GM21515 (cell line): ENCODE data around the gene CLDN19.

Experiments
- ATAC-seq: cut with Tn5 transposase; IDR thresholded peaks from one replicate; pipeline ENCODE4 v1.9.1; 2021; ENCODE audit not compliant: unreplicated experiment

Gene CLDN19, protein sequence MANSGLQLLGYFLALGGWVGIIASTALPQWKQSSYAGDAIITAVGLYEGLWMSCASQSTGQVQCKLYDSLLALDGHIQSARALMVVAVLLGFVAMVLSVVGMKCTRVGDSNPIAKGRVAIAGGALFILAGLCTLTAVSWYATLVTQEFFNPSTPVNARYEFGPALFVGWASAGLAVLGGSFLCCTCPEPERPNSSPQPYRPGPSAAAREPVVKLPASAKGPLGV

GRCh38 chr1:42739753-42740700 is at the start of gene CLDN19:
Gene CLDN19, minus strand, starts transcription at chr1:42740236. Its CDS starts 173 bp downstream, at chr1:42740063.
- no peak for ATAC-seq

GRCh38 chr1:42788021-42788420 is 48.0 kb upstream of the CLDN19 start:
- no peak for ATAC-seq

GRCh38 chr1:42786097-42786496 is 46.1 kb upstream of the CLDN19 start:
- no peak for ATAC-seq

DNA sequence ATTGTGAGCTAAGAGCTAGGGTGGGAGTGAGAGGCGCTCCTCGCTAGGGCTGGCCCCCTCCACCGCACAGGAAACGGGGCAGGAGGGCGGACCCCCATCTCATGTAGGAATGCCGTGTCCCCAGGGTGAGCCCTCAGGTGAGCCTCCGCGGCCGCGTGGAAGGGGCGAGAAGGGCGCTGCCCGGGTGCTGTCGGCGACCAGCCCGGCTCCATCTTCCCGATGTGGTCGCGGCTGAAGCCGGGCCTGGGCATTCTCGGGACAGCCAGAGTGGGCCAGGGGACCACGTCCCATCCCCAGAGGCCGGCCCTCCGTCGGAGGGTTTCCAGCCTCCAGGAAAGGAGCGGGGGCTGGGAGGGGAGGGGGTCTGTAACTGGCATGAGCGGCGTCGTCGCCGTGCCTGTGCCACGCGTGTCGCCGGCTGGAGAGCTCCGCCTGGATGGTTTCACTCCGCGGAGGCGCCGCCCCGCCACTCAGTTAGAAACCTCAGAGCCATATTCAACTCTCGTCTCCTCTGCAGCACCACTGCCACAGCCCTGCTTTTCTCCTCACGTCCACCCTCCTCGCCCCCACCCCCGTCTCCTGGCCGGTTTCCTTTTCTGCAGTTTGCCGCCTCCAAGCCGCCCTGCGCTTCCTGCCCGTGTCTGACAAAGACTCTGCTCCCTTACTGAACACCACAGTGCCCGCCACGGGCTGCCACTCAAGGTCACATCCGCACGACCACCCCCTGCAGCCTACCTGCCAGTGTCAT is 45.1 kb upstream of the CLDN19 start, which contains the start of gene TMEM269:
Gene TMEM269 (plus strand): TSS at position 46 of the 748 bp plus-strand sequence. CDS start 4,903 bp downstream, outside the sequence.
- no peak for ATAC-seq

GRCh38 chr1:42784547-42784945 is 44.5 kb upstream of the CLDN19 start:
- no peak for ATAC-seq

GRCh38 chr1:42783092-42783491 is 43.1 kb upstream of the CLDN19 start:
- ATAC-seq = no peak

- ATAC-seq = no peak
Measured at GRCh38 chr1:42780176-42780575, 40.1 kb upstream of the CLDN19 start.

DNA sequence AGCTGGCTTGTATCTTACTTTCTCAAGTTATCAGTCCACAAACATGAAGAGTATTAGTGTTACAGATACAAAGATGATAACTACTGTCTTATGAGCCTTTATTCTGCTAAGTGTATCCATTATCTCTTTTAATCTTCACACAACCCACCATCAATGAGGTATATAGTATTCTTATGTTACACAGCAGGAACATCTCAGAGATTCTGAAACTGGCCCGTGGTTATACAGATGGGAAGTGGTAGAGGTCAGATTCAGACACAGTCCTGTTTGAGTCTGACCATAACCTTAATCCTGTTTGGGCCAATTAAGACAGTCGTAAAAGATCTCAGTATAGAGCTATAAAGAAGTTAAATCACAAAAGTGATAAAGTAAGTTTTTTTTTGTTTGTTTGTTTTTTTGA is 39.7 kb upstream of the CLDN19 start:
- ATAC-seq = no peak

DNA sequence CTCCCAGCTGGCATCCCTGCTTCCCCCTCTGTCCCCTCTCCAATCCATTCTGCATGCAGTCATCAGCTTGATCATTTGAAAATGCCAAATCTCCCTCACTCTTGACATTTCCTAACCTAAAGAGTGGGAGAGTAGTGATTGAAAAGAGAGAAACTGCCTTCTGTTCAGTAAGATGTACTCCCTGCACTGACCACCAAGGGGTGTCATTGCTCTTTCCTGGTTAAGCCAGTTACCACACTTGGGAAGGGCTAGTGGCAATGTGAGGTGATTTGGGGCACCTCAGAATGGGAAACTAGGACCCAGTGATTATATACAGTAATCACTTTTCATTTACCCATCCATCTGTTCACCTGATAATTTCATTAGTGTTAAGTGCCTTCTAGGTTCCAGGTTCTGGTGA is 37.8 kb upstream of the CLDN19 start:
- ATAC-seq = no peak

- no peak for ATAC-seq
Measured at GRCh38 chr1:42776502-42776901, 36.5 kb upstream of the CLDN19 start.

DNA sequence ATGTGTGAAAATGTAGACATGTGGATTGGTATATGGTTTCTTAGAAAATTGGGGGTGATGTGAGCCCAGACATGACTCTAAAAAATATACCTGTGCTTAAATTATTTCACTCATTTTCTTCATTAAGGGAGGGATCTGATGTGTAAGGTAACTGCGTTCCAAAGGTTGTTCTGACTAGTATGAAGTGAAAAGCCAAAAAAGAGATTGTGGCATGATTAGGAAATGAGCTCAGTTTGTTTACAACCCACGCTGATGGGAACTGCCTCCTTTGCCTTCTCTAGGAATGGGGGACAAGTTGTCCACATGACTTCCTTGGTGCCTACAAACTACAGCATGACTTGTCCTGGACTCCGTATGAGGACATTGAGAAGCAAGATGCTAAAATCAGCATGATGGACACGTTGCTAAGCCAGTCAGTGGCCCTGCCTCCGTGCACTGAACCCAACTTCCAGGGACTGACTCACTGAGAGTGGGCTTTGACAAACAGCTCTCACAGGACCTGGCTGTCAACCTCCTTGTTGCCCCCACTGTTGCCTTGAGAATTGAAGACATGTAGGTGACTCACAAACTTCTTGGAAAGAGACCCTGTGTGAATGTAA is 35.0 kb upstream of the CLDN19 start:
- no peak for ATAC-seq

DNA sequence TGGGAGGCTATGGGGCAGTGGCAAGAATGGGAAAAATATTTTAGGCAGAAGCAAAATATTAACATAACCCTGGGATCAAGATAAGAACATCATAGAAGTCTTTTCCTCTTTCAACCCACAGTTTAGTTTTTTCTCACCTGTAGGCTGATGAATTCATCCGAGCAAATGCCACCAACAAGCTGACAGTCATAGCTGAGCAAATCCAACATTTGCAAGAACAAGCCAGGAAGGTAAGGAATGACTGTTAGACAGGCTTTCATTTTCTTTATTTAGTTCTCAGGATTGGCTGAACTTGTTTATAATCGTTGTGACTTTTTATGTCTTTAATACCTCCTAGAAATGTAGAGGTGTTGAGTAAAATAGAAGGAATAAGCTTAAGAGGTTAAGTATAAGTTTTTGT is 33.4 kb upstream of the CLDN19 start:
- ATAC-seq = no peak

- ATAC-seq = no peak
Measured at GRCh38 chr1:42769811-42770210, 29.8 kb upstream of the CLDN19 start.

- no peak for ATAC-seq
Measured at GRCh38 chr1:42768172-42768571, 28.1 kb upstream of the CLDN19 start.

DNA sequence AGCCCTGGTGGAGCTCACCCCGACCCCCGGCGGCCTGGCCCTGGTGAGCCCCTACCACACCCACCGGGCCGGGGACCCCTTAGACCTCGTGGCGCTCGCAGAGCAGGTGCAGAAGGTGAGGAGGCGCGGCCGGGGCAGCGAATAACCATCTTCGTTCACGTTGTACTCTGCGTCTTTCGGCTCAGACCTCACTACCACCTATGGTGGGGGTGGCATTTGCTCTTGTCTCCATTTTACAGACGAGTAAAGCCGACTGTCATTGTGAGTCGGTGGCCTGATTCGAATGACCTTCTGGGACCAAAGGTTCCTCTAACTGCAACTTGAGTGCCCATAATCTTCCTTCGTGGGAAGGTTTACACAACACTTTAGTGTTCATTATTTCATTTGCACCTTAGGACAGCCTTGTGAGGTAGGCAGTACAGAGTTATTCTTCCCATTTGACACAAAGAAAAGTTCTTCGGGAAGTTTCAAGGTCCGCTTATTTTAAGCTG is 27.5 kb upstream of the CLDN19 start:
- ATAC-seq = peak; percentile 20

GRCh38 chr1:42766741-42767509 is 26.9 kb upstream of the CLDN19 start, which contains the start of the genes C1orf50 and P3H1:
Gene C1orf50, plus strand, starts transcription at chr1:42767249. Its CDS starts 63 bp downstream, at chr1:42767312.
Gene P3H1, minus strand, starts transcription at chr1:42767028. Its CDS starts 57 bp downstream, at chr1:42766971.
- peak; percentile 88 for ATAC-seq

DNA sequence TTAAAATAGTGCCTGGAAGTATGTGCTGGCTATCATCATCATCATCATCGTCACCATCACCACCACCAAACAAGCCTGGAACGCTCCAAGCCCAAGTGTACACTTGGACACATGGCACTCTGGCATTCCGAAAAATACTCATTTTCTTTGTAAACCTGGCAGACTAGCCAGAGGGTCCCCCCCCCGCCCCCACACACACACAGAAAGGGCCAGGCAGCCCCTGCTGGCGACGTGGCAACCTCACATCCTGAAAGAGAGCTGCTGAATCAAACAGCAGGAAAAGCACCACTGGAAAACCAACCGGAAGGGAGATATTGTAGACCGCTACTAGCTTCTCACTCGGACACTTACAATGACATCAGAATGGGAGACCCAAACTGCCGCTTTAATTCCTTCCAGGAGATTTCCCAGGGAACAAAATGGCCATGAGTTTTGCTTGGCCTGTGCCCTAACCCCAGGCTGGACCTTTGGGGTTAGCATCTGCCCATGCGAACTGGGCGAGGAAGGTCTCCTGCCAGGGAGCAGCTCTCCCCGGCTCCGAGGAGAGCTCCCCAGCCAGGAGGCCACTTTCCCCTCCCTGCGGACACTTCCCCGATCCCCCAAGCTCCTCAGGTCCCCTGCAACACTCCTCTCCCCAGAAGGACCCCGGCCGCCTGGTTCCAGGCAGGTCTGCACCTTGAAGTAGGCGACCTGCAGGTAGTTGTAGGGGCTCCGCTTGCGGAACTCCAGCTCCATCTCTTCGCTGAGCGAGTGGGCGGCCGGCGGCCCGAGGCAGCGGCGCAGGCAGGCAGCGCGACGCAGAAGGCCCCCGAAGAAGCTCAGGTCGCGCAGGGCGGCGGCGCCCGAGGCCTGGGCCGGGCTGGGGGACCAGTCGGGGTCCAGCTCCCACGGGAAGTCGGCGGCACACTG is 26.1 kb upstream of the CLDN19 start:
- peak; percentile 27 for ATAC-seq

GRCh38 chr1:42765269-42765668 is 25.2 kb upstream of the CLDN19 start:
- ATAC-seq = no peak

GRCh38 chr1:42762269-42762668 is 22.2 kb upstream of the CLDN19 start:
- ATAC-seq = no peak
